Keratinocyte (primary cell): ENCODE results near the gene MMD. TPM values are rescaled to one million over a fixed set of nuclear protein-coding genes. Genes with fewer than 3 reads are reported as not detected.

ENCODE experiments used
- DNase-seq: peaks from one replicate; pipeline ENCODE4 v3.0.0-alpha.2; 2011; ENCODE audit warnings: low read depth, missing footprints, low spot score
- FAIRE-seq: peaks from 2 replicates; lab custom pipeline; 2011; peaks lifted over from hg19 to GRCh38; lab: Jason Lieb, UNC
- H2AFZ ChIP-seq: 2 replicates; pipeline ENCODE4 v1.6.0; 2012; ENCODE audit warnings: low read length, control low read depth, inconsistent platforms; ENCODE audit not compliant: control insufficient read depth
- H3K27ac ChIP-seq: 2 replicates; pipeline ENCODE4 v1.5.1; 2011; ENCODE audit warnings: low read length; ENCODE audit not compliant: control insufficient read depth, insufficient read depth
- H3K27me3 ChIP-seq: 3 replicates; pipeline ENCODE4 v1.6.0; 2011; ENCODE audit warnings: low read length; ENCODE audit not compliant: control insufficient read depth, insufficient read depth; ENCODE audit errors: extremely low read depth
- H3K36me3 ChIP-seq, 2 experiments: 2 replicates in 1 of 2; 3 replicates in 1 of 2; pipeline ENCODE4 v1.5.1; 2011; ENCODE audit warnings: low read length in 2 of 2, mild to moderate bottlenecking in 1 of 2; ENCODE audit not compliant: control insufficient read depth in 2 of 2, insufficient read depth in 2 of 2; ENCODE audit errors: extremely low read depth in 1 of 2
- H3K4me1 ChIP-seq: 3 replicates; pipeline ENCODE4 v1.5.1; 2011; ENCODE audit warnings: low read length; ENCODE audit not compliant: control insufficient read depth, insufficient read depth; ENCODE audit errors: extremely low read depth
- H3K4me2 ChIP-seq: 3 replicates; pipeline ENCODE4 v1.6.0; 2011; ENCODE audit warnings: low read depth, low read length; ENCODE audit not compliant: control insufficient read depth, insufficient read depth; ENCODE audit errors: extremely low read depth
- H3K4me3 ChIP-seq, 3 experiments: fragments of 200-600 bp in 1 of 3; sonication (generic) in 1 of 3; 2 replicates in 2 of 3; 3 replicates in 1 of 3; pipeline ENCODE4 v1.5.1; 2011 to 2016; ENCODE audit warnings: low read length in 3 of 3, mild to moderate bottlenecking in 3 of 3, control low read depth in 2 of 3, inconsistent platforms in 1 of 3, low read depth in 1 of 3, mixed read lengths in 1 of 3, mixed run types in 1 of 3, moderate library complexity in 1 of 3; ENCODE audit not compliant: control insufficient read depth in 2 of 3, insufficient read depth in 2 of 3; ENCODE audit errors: extremely low read depth in 1 of 3
- H3K79me2 ChIP-seq: 2 replicates; pipeline ENCODE4 v1.6.0; 2012; ENCODE audit warnings: low read length; ENCODE audit not compliant: control insufficient read depth, insufficient read depth
- H3K9ac ChIP-seq: 3 replicates; pipeline ENCODE4 v1.6.0; 2011; ENCODE audit warnings: low read length; ENCODE audit not compliant: control insufficient read depth, insufficient read depth; ENCODE audit errors: extremely low read depth
- H3K9me1 ChIP-seq: 3 replicates; pipeline ENCODE4 v1.6.0; 2011; ENCODE audit warnings: low read length; ENCODE audit not compliant: control insufficient read depth, insufficient read depth; ENCODE audit errors: extremely low read depth
- H3K9me3 ChIP-seq: 2 replicates; pipeline ENCODE4 v1.5.1; 2012; ENCODE audit warnings: low read depth, low read length; ENCODE audit not compliant: control insufficient read depth
- H4K20me1 ChIP-seq: 3 replicates; pipeline ENCODE4 v1.6.0; 2011; ENCODE audit warnings: low read length; ENCODE audit not compliant: control insufficient read depth, insufficient read depth; ENCODE audit errors: extremely low read depth
- CTCF ChIP-seq, 3 experiments: IDR thresholded peaks in 1 of 3; conservative IDR thresholded peaks in 1 of 3; optimal IDR thresholded peaks in 1 of 3; 2 replicates in 2 of 3; 3 replicates in 1 of 3; pipeline versions ENCODE3 to v1.5.1; 2011; ENCODE audit warnings: low read length in 3 of 3, mild to moderate bottlenecking in 3 of 3, moderate library complexity in 2 of 3, control low read depth in 1 of 3, inconsistent platforms in 1 of 3; ENCODE audit not compliant: insufficient read depth in 2 of 3; ENCODE audit errors: extremely low read depth in 1 of 3
- EZH2 ChIP-seq: IDR thresholded peaks from one replicate; pipeline ENCODE4 v1.6.1; 2012; ENCODE audit warnings: inconsistent platforms, mild to moderate bottlenecking, low read length, moderate library complexity
- dilution Hi-C: fragments of 300-500 bp; cut with MboI; formaldehyde crosslinking; loops from one replicate; pipeline ENCODE4 v1.7.0; 2020; ENCODE audit warnings: low sequenced_read_pairs; ENCODE audit not compliant: extremely low pct_ligation_motif_present
- polyA plus RNA-seq, 5 experiments: library from polyadenylated mRNA; depleted of rRNA in 3 of 5; stranded (reverse) in 3 of 5; stranded (forward) in 1 of 5; unstranded in 1 of 5; fragments of >200 nt; gene quantifications; 1 replicate in 1 of 5; 2 replicates in 3 of 5; 3 replicates in 1 of 5; pipeline versions ENCODE4 v1.2.1 to v1.2.3, GENCODE V29; 2011 to 2012; ENCODE audit warnings: missing spikeins in 2 of 5, low read depth in 1 of 5, low replicate concordance in 1 of 5

Gene MMD
- polyA plus RNA-seq, 1 donor (not counting 4 experiments of a cell fraction or from before 2014, with no cell fraction given), result 6.4 TPM

- Histone ChIP-seq H3K9me1 (no peaks in the 10 kb centered on the region), H3K9me3 (no peaks in the 10 kb centered on the region), H3K9ac (no peak overlapping the region), H3K27me3 (no peaks in the 10 kb centered on the region), H3K36me3 (no peaks in the 10 kb centered on the region), H2AFZ (no peak overlapping the region), H3K79me2 (no peaks in the 10 kb centered on the region), H3K4me1 (no peaks in the 10 kb centered on the region), H4K20me1 (no peaks in the 10 kb centered on the region), H3K4me2 (no peak overlapping the region), H3K27ac (no peak overlapping the region), H3K4me3 (no peak overlapping the region)
- no peak for TF ChIP-seq EZH2
- no peak for TF ChIP-seq CTCF (optimal IDR thresholded peaks at IDR 0.05 in 1 of 3, IDR thresholded peaks at IDR 0.05 in 1 of 3, conservative IDR thresholded peaks at IDR 0.05 in 1 of 3; ENCODE audit: extremely low read depth in 1 of 3, insufficient read depth in 2 of 3, low read length in 3 of 3)
- dilution Hi-C loops, result no loop called here
- DNase-seq (no peak), FAIRE-seq (no peak)
These were observed 40.4 kb downstream of the MMD start for GRCh38 chr17:55381017-55381770.

DNA sequence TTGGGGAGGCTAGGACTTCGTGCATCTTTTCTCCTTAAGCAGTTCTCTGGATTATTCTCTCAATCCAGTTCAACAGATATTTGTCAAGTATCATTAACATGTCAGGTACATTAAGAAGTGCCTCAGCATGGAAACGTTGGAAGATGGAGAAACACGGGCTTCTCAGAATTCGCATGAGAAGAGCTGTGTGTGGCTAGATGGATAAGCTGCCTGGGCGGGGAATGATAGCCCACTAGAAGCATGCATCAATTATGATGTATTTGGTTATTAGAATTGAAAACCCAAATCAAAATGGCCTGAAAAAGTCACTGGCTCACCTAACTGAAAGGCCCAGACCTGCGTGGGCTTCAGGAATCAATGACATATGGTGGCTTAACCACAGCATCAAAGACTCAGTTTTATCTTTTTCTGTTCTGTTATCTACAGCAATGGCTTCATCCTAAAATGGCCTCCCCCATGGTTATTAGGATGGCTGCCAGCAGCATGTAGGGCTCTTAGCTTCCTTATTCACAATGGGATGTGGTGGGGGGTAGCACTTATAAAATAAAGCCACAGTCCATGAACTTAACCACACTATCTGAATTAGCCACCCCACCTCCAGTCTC is 43.9 kb downstream of the MMD start:
- Histone ChIP-seq H3K79me2 (no peaks in the 10 kb centered on the region), H3K36me3 (no peaks in the 10 kb centered on the region), H3K4me3 (no peak overlapping the region), H3K27me3 (no peaks in the 10 kb centered on the region), H3K9me1 (no peaks in the 10 kb centered on the region), H3K4me1 (no peaks in the 10 kb centered on the region), H4K20me1 (no peaks in the 10 kb centered on the region), H3K4me2 (no peak overlapping the region), H2AFZ (no peak overlapping the region), H3K9ac (no peak overlapping the region), H3K9me3 (no peaks in the 10 kb centered on the region), H3K27ac (no peak overlapping the region)
- dilution Hi-C loops, result no loop called here
- no peak for FAIRE-seq
- DNase-seq, result no peak
- TF ChIP-seq CTCF (optimal IDR thresholded peaks at IDR 0.05 in 1 of 3, IDR thresholded peaks at IDR 0.05 in 1 of 3, conservative IDR thresholded peaks at IDR 0.05 in 1 of 3; ENCODE audit: extremely low read depth in 1 of 3, insufficient read depth in 2 of 3, low read length in 3 of 3), result no peak
- TF ChIP-seq EZH2, result no peak
